ENCODE data around the gene NAALADL2. TPM values are rescaled to one million over a fixed set of nuclear protein-coding genes. Genes with fewer than 3 reads are reported as not detected.

Gene NAALADL2
- total and polyA plus RNA-seq, 2 of the 8 experiments (the other 6 are each of a cell fraction or from before 2014, with no cell fraction given): 0.12 to 0.22 TPM

- H2AFZ ChIP-seq (ENCODE audit: low read length): no peak overlapping the region
Observed at GRCh38 chr3:174958671-174959328, 99.7 kb downstream of the NAALADL2 start.

More at GRCh38 chr3:174958671-174959328, 99.7 kb downstream of the NAALADL2 start:
- Histone ChIP-seq H4K8ac (ENCODE audit: extremely low read depth, insufficient read depth, low read length) (no peak overlapping the region), H3K23me2 (ENCODE audit: low read depth, low read length) (no peaks in the 10 kb centered on the region), H3K23ac (ENCODE audit: insufficient read length) (no peak overlapping the region), H2BK20ac (ENCODE audit: low read length) (no peak overlapping the region), H3K36me3 (ENCODE audit: control insufficient read depth in 2 of 4, insufficient read depth in 4 of 4, low read length in 3 of 4) (no peaks in the 10 kb centered on the region), H4K5ac (ENCODE audit: insufficient read length, low read depth, low read length) (no peak overlapping the region), H2BK120ac (replicated peaks; ENCODE audit: low read depth, low read length) (no peak overlapping the region), H3K4me1 (replicated peaks in 1 of 4; ENCODE audit: control insufficient read depth in 3 of 4, insufficient read depth in 4 of 4, low read length in 3 of 4) (0 out of 7 replicates have a peak, but pooled peaks cover 0 to 2% (median 0%) of the 10 kb centered on the region in 4 experiments), H2BK12ac (ENCODE audit: low read depth, low read length) (no peak overlapping the region), H3K14ac (ENCODE audit: insufficient read length) (no peak overlapping the region), H4K91ac (replicated peaks; ENCODE audit: insufficient read length, low read length) (no peak overlapping the region), H3K4me2 (ENCODE audit: insufficient read depth in 1 of 2, low read depth in 2 of 2, low read length in 2 of 2) (no peak overlapping the region), H3K18ac (ENCODE audit: extremely low read depth, low read length) (no peak overlapping the region), H4K20me1 (replicated peaks in 1 of 2; ENCODE audit: control insufficient read depth in 1 of 2, insufficient read depth in 2 of 2, low read length in 2 of 2) (no peaks in the 10 kb centered on the region), H3K27me3 (replicated peaks in 1 of 4; ENCODE audit: control insufficient read depth in 3 of 4, extremely low read depth in 1 of 4, insufficient read depth in 3 of 4, low read length in 3 of 4) (no peaks in the 10 kb centered on the region), H2BK5ac (ENCODE audit: low read depth, low read length) (no peak overlapping the region), H3K79me1 (ENCODE audit: low read depth, low read length) (no peaks in the 10 kb centered on the region), H3K27ac (ENCODE audit: low read depth, low read length) (no peak overlapping the region), H3K9ac (replicated peaks in 1 of 4; ENCODE audit: extremely low read depth in 1 of 4, low read depth in 3 of 4, low read length in 3 of 4) (no peak overlapping the region), H2AK5ac (ENCODE audit: low read depth, low read length) (no peak overlapping the region), H3K4me3 (ENCODE audit: extremely low read depth in 1 of 4, insufficient read depth in 2 of 4, low read depth in 3 of 4, low read length in 4 of 4) (no peak overlapping the region), H3K79me2 (ENCODE audit: control insufficient read depth in 1 of 2, insufficient read depth in 2 of 2, low read length in 2 of 2) (no peaks in the 10 kb centered on the region), H3K9me3 (ENCODE audit: insufficient read depth in 2 of 2, low read depth in 1 of 2, low read length in 1 of 2) (no peaks in the 10 kb centered on the region), H3K4ac (replicated peaks; ENCODE audit: insufficient read length, low read depth, low read length) (no peak overlapping the region), H2BK15ac (ENCODE audit: low read length) (no peak overlapping the region), H3K56ac (replicated peaks; ENCODE audit: insufficient read length, low read depth, low read length) (no peak overlapping the region)
- no peak for FAIRE-seq
- ChIA-PET CTCF (ENCODE audit: partially characterized antibody) (interaction anchor here (1.8 kb wide), 1 partner anchor 14 kb away, joined by 7 read pairs; no protein-coding TSS in a partner anchor), POLR2A (ENCODE audit: partially characterized antibody) (no interaction called here)
- DNase-seq (ENCODE audit: low read depth in 1 of 2, low spot score in 2 of 2): no peak
- TF ChIP-seq SIX5 (IDR thresholded peaks at IDR 0.05; ENCODE audit: low read depth, low read length) (no peak), SRF (IDR thresholded peaks at IDR 0.05; ENCODE audit: low read depth, low read length) (no peak), NRF1 (IDR thresholded peaks at IDR 0.05; ENCODE audit: low read depth, low read length) (no peak), USF2 (IDR thresholded peaks at IDR 0.05; ENCODE audit: low read length) (no peak), HDAC6 (IDR thresholded peaks at IDR 0.05; ENCODE audit: low read depth, low read length) (no peak)
- 94% methylated on average over 5 of the region's 5 CpGs; no CpG with 5 or more reads in 1 of the 2 experiments for WGBS, 2 experiments (ENCODE audit: extremely low coverage in 1 of 2, insufficient coverage in 1 of 2, insufficient read length in 1 of 2, insufficient replicate concordance in 2 of 2, low coverage in 1 of 2, low lambda C conversion rate in 2 of 2, missing lambda C conversion rate in 1 of 2)
